Activated B cell treated with CpG ODN at 0.5 μM for 24 hours (primary cell): ENCODE results near the gene NFASC. TPM values are rescaled to one million over a fixed set of nuclear protein-coding genes. Genes with fewer than 3 reads are reported as not detected.

ENCODE experiments used
- ATAC-seq: fragments of 200-7000 bp; cut with Tn5 transposase; one replicate; pipeline ENCODE4 v1.10.0; 2021; ENCODE audit warnings: low read depth, mild to moderate bottlenecking, moderate library complexity
- CTCF ChIA-PET: fragments of 350-600 bp; sonication (Branson Sonifier 250); formaldehyde crosslinking; loops from one replicate; lab custom pipeline; 2021; ENCODE audit warnings: antibody characterized with exemption; lab: Charles Lee
- POLR2A ChIA-PET: fragments of 350-600 bp; sonication (Branson Sonifier 250); formaldehyde crosslinking; loops from one replicate; lab custom pipeline; 2021; ENCODE audit warnings: antibody characterized with exemption; lab: Charles Lee
- DNase-seq: peaks from one replicate; pipeline ENCODE4 v3.0.0; 2022
- H3K27ac Mint-ChIP-seq: one replicate; pipeline ENCODE4 v1.8.0; 2020; ENCODE audit warnings: mixed read lengths
- H3K27me3 Mint-ChIP-seq: one replicate; pipeline ENCODE4 v1.8.0; 2021; ENCODE audit warnings: mixed read lengths
- H3K36me3 Mint-ChIP-seq: one replicate; pipeline ENCODE4 v1.8.0; 2021; ENCODE audit warnings: low read depth, mixed read lengths
- H3K4me1 Mint-ChIP-seq: one replicate; pipeline ENCODE4 v1.8.0; 2021; ENCODE audit warnings: mixed read lengths
- H3K4me3 Mint-ChIP-seq: one replicate; pipeline ENCODE4 v1.8.0; 2020; ENCODE audit warnings: mild to moderate bottlenecking, mixed read lengths
- H3K9me3 Mint-ChIP-seq: one replicate; pipeline ENCODE4 v1.8.0; 2020; ENCODE audit warnings: mixed read lengths
- CTCF ChIP-seq: fragments of 200-600 bp; IDR thresholded peaks from one replicate; pipeline ENCODE4 v1.8.0; 2022; ENCODE audit warnings: antibody characterized with exemption, mild to moderate bottlenecking
- intact Hi-C: fragments of 100-400 bp; cut with micrococcal nuclease; formaldehyde crosslinking; loops from one replicate; pipeline ENCODE4 v1.15.1; 2024
- total RNA-seq: library from RNA; stranded (reverse); gene quantifications from 2 replicates; pipeline ENCODE4 v1.2.3, GENCODE V29; 2022

The NFASC gene
- total RNA-seq, 1 donor from 2014 or later, result 0.07 TPM

GRCh38 chr1:204896023-204896422 is 25.4 kb downstream of the NFASC start:
- intact Hi-C loops, result no loop called here
- POLR2A ChIA-PET, result no interaction called here
- no peak for ATAC-seq
- Mint-ChIP-seq H3K36me3 (no peaks in the 10 kb centered on the region), H3K9me3 (no peaks in the 10 kb centered on the region), H3K27me3 (peaks cover 25% of the 10 kb centered on the region), H3K27ac (no peak overlapping the region), H3K4me1 (no peaks in the 10 kb centered on the region), H3K4me3 (no peak overlapping the region)
- CTCF ChIA-PET, result no interaction called here
- no peak for TF ChIP-seq CTCF
- no peak for DNase-seq

- ChIA-PET POLR2A (no interaction called here), CTCF (no interaction called here)
- Mint-ChIP-seq H3K4me1 (no peaks in the 10 kb centered on the region), H3K27ac (no peak overlapping the region), H3K36me3 (no peaks in the 10 kb centered on the region), H3K9me3 (no peaks in the 10 kb centered on the region), H3K27me3 (peaks cover 30% of the 10 kb centered on the region), H3K4me3 (no peak overlapping the region)
- no peak for TF ChIP-seq CTCF
- DNase-seq, result no peak
- no peak for ATAC-seq
- intact Hi-C loops, result no loop called here
Measured at GRCh38 chr1:204896787-204897469, 26.3 kb downstream of the NFASC start.

DNA sequence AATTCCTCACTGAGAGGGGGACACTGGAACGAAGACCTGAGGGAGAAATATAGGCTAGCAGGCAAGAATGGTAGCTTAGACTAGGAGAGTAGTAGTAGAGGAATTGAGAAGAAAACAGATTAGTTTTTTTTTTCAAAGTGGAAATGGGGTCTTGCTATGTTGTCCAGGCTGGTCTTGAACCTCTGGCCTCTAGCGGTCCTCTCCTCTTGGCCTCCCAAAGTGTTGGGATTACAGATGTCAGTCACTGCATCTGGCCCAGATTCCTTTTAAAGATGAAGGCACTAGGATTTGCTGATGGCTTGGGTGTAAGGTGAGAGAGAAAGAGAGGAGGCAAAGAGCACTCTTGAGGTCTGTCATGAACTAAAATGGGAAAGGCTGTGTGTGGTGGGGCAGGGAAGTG is 30.1 kb downstream of the NFASC start:
- no peak for TF ChIP-seq CTCF

GRCh38 chr1:204902671-204903070 is 32.0 kb downstream of the NFASC start:
- ATAC-seq, result no peak
- H3K27me3 Mint-ChIP-seq, result peaks cover 21% of the 10 kb centered on the region

More for the DNA sequence above, 30.1 kb downstream of the NFASC start:
- ChIA-PET POLR2A (no interaction called here), CTCF (no interaction called here)
- Mint-ChIP-seq H3K9me3 (no peaks in the 10 kb centered on the region), H3K36me3 (no peaks in the 10 kb centered on the region), H3K27me3 (peaks cover 25% of the 10 kb centered on the region), H3K27ac (no peak overlapping the region), H3K4me3 (no peak overlapping the region), H3K4me1 (no peaks in the 10 kb centered on the region)
- intact Hi-C loops, result no loop called here
- DNase-seq (no peak), ATAC-seq (no peak)

More at GRCh38 chr1:204902671-204903070, 32.0 kb downstream of the NFASC start:
- ChIA-PET POLR2A (no interaction called here), CTCF (no interaction called here)
- Mint-ChIP-seq H3K36me3 (no peaks in the 10 kb centered on the region), H3K9me3 (no peaks in the 10 kb centered on the region), H3K27ac (no peak overlapping the region), H3K4me1 (no peaks in the 10 kb centered on the region), H3K4me3 (no peak overlapping the region)
- intact Hi-C loops, result no loop called here
- DNase-seq, result no peak
- TF ChIP-seq CTCF, result no peak
